ENCODE data around the gene CDK15. TPM values are rescaled to one million over a fixed set of nuclear protein-coding genes. Genes with fewer than 3 reads are reported as not detected.
A peak's percentile ranks its signal among the peaks of the same experiment; 100 is the strongest.
"Not testable (repeated sequence)": the region's sequence is repeated elsewhere in the genome, so short reads cannot be mapped to it uniquely, and the experiment has no call there.

The CDK15 gene
- under 1 TPM in 1 of 2 donors, not detected in 1; 0.52 TPM for total RNA-seq

DNA sequence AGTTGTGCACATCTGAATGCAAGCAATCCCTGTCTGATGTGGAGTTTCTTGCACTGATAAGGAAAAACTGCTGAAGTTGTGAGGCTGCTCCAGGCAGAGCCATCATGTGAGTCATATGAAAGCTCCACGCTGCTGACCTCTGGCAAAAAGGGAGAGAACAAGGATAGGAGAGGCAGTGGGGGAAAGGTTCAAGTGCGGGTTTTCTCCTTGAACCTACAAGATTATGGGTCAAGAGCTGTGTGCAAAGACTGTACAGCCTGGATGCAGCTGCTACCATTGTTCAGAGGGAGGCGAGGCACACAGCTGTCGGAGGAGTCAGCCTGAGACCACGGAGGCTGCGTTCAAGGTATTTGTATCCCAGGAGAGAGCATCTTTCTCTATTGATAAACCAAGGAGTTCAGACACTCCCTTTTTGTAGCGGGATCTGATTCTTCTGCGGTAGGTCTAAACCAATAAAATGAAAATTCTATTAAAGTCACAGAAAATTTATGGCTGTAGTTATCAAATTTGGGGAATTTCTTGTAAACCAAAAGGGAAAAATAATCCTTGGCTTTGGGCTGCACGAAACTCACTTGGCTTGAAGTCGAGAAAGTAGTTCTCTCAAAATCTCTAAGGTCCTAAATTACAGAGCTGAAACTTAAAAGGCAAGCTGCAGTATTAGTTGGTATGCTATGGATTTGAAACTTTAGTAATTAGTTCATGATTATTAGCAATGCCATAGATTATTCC is at the start of gene CDK15:
Gene CDK15 (plus strand): TSS at position 96 of the 729 bp plus-strand sequence. CDS start 128 bp downstream, at position 224.
- intact Hi-C loops (cut with DNase I) = no loop called here
- TF ChIP-seq POLR2A (IDR thresholded peaks at IDR 0.05) = no peak
- TF ChIP-seq, protein P1, sequence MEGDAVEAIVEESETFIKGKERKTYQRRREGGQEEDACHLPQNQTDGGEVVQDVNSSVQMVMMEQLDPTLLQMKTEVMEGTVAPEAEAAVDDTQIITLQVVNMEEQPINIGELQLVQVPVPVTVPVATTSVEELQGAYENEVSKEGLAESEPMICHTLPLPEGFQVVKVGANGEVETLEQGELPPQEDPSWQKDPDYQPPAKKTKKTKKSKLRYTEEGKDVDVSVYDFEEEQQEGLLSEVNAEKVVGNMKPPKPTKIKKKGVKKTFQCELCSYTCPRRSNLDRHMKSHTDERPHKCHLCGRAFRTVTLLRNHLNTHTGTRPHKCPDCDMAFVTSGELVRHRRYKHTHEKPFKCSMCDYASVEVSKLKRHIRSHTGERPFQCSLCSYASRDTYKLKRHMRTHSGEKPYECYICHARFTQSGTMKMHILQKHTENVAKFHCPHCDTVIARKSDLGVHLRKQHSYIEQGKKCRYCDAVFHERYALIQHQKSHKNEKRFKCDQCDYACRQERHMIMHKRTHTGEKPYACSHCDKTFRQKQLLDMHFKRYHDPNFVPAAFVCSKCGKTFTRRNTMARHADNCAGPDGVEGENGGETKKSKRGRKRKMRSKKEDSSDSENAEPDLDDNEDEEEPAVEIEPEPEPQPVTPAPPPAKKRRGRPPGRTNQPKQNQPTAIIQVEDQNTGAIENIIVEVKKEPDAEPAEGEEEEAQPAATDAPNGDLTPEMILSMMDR (IDR thresholded peaks at IDR 0.05) = no peak
- DNase-seq (peak in 1 of 4 donors; percentile 7), ATAC-seq (no peak)
- Histone ChIP-seq H3K27ac (no peak within 1 kb of the TSS), H3K4me3 (no peak within 1 kb of the TSS), H3K36me3 (replicated peaks in 1 of 2; ENCODE audit: insufficient read depth in 1 of 2, low read depth in 2 of 2) (no peaks in the 10 kb centered on the region), H3K4me1 (no peaks in the 10 kb centered on the region), H3K9me3 (no peaks in the 10 kb centered on the region), H3K27me3 (peaks cover 0 to 4% of the 10 kb centered on the region in 2 donors)
- 62 to 66% methylated on average over 10 of the region's 10 CpGs for WGBS, 2 donors

DNA sequence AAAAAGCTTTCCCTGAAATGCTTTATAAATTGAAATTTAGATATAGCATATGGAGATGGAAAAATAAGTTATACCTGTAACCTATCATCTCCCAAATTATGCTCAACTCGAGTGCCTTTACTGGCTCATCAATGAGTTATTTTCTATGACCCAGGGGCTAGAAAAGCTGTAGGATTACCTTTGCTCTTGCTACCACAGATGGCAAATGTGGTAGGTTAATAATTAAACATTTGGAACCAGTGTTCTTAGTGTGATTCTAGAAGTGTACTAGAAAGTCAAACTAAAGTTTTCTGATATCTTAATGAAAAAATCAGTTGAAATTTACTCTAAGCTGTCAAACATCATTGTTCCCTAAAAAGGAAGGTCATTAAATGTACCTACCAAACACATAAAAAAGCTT is 48.1 kb upstream of the CDK15 start:
- Histone ChIP-seq H3K27ac (no peak overlapping the region), H3K9me3 (no peaks in the 10 kb centered on the region), H3K4me1 (peaks cover 12% of the 10 kb centered on the region), H3K27me3 (no peaks in the 10 kb centered on the region), H3K4me3 (no peak overlapping the region), H3K36me3 (replicated peaks in 1 of 2; ENCODE audit: insufficient read depth in 1 of 2, low read depth in 2 of 2) (peaks cover 0 to 2% of the 10 kb centered on the region in 2 donors)
- ATAC-seq (no peak), DNase-seq (no peak)
- intact Hi-C loops (cut with DNase I) = no loop called here
- WGBS, 2 donors = 0% methylated on average over 1 of the region's 1 CpG
- TF ChIP-seq, protein P1 (IDR thresholded peaks at IDR 0.05) = no peak
- TF ChIP-seq POLR2A (IDR thresholded peaks at IDR 0.05) = no peak

DNA sequence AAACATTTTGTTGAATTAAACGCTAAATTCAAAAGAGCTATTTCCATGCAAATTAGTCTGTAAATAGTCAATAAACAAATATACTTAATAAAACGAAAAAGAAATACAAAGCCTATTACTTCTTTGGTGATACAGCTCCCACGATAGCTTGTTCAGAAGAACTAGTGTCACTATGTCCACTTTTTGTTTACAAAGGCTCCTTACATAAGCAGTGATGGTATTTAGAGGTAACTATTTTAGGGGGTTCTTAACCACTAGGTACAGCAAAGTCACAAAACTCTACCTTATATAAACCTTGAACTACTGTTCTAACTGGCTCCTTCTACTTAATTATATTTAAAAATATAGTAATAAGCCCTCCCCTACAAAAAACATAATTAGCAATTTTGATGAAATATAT is 47.5 kb upstream of the CDK15 start:
- Histone ChIP-seq H3K9me3 (no peaks in the 10 kb centered on the region), H3K27ac (no peak overlapping the region), H3K27me3 (no peaks in the 10 kb centered on the region), H3K4me1 (peaks cover 12% of the 10 kb centered on the region), H3K4me3 (no peak overlapping the region), H3K36me3 (replicated peaks in 1 of 2; ENCODE audit: insufficient read depth in 1 of 2, low read depth in 2 of 2) (peaks cover 0 to 2% of the 10 kb centered on the region in 2 donors)
- ATAC-seq (no peak), DNase-seq (no peak)
- TF ChIP-seq, protein P1 (IDR thresholded peaks at IDR 0.05) = no peak
- no peak for TF ChIP-seq POLR2A (IDR thresholded peaks at IDR 0.05)
- 34 to 37% methylated on average over 3 of the region's 3 CpGs for WGBS, 2 donors
- intact Hi-C loops (cut with DNase I) = no loop called here

DNA sequence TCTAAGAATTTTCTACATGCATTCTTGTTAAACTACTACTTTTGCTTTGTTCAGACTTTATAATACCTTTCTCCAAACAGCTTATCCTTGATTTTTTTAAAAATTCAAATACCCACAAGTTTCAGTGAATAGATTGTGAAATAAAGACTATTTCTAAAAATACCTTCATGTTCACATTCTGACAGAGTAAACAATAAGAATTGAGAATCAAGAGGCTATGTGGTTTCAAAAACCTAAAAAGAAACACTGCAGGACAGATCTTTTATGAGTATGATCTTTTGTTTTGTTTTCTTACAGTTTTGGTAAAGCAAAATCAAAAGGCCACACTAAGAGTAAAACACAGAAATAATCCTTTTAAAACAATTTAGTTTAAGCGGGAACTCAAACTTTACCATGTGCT is 46.8 kb upstream of the CDK15 start:
- no peak overlapping the region for H3K27ac ChIP-seq
- TF ChIP-seq POLR2A (IDR thresholded peaks at IDR 0.05) = no peak
- TF ChIP-seq, protein P1 (IDR thresholded peaks at IDR 0.05) = no peak
- ATAC-seq = no peak
- H3K36me3 ChIP-seq (replicated peaks in 1 of 2; ENCODE audit: insufficient read depth in 1 of 2, low read depth in 2 of 2) = peaks cover 0 to 2% of the 10 kb centered on the region in 2 donors
- peaks cover 12% of the 10 kb centered on the region for H3K4me1 ChIP-seq
- 89 to 100% methylated on average over 1 of the region's 1 CpG for WGBS, 2 donors
- H3K27me3 ChIP-seq = no peaks in the 10 kb centered on the region
- no peak overlapping the region for H3K4me3 ChIP-seq
- intact Hi-C loops (cut with DNase I) = no loop called here
- no peaks in the 10 kb centered on the region for H3K9me3 ChIP-seq
- no peak for DNase-seq

DNA sequence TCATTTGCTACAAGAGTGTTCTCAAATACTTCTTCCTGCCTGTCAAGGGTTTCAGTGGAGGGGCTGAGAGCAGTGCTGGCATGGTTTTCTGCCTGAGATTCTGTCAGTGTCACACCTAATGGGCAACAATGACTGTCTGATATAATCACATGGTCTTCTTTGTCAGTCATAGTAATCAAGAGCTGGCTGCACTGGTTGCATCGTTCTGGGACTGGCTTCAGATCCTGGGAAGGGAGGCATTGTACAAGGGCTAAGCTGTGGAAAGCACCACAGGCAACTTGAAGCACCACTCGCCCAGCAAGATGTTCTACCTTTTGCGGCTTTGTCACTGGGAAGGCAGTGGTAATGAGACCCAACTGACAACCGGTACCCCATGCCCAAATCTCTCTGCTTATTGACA is 45.2 kb upstream of the CDK15 start:
- Histone ChIP-seq H3K27me3 (no peaks in the 10 kb centered on the region), H3K36me3 (replicated peaks in 1 of 2; ENCODE audit: insufficient read depth in 1 of 2, low read depth in 2 of 2) (peaks cover 0 to 2% of the 10 kb centered on the region in 2 donors), H3K4me3 (no peak overlapping the region), H3K4me1 (peaks cover 12% of the 10 kb centered on the region), H3K27ac (no peak overlapping the region), H3K9me3 (no peaks in the 10 kb centered on the region)
- WGBS, 2 donors = 86 to 90% methylated on average over 4 of the region's 4 CpGs
- TF ChIP-seq, protein P1 (IDR thresholded peaks at IDR 0.05) = no peak
- no peak for TF ChIP-seq POLR2A (IDR thresholded peaks at IDR 0.05)
- ATAC-seq (no peak), DNase-seq (no peak)
- intact Hi-C loops (cut with DNase I) = no loop called here

DNA sequence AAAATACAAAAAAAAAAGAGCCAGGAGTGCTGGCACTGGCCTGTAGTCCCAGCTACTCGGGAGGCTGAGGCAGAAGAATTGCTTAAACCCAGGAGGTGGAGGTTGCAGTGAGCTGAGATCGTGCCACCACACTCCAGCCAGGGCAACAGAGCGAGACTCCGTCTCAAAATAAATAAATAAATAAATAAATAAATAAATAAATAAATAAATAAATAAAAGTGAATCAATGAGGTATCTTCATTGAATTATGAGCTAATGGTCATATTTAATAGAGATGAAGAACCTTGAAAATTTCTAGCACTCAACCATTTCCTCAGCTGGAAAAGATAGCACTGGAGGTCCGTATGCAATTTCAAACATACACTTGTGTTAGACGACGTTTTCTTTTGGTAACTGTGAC is 41.9 kb upstream of the CDK15 start:
- H3K9me3 ChIP-seq; H3K4me1 ChIP-seq; H3K27ac ChIP-seq; H3K27me3 ChIP-seq; intact Hi-C loops (cut with DNase I); H3K36me3 ChIP-seq (replicated peaks in 1 of 2; ENCODE audit: insufficient read depth in 1 of 2, low read depth in 2 of 2); ATAC-seq; H3K4me3 ChIP-seq; DNase-seq: not testable (repeated sequence)
- 91 to 93% methylated on average over 7 of the region's 7 CpGs for WGBS, 2 donors

All from body of pancreas (tissue), 4 donors.